Neural cell (in vitro differentiated cells): Measurements from ENCODE around the gene INPP5A. TPM values are rescaled to one million over a fixed set of nuclear protein-coding genes. Genes with fewer than 3 reads are reported as not detected.

Experiments used
- H2AFZ ChIP-seq: fragments of 200-600, 300-800 bp; sonication (generic), shearing (Covaris generic); 2 replicates; pipeline ENCODE4 v1.6.0; 2014; ENCODE audit warnings: low read depth, mild to moderate bottlenecking, antibody characterized with exemption, low read length, moderate library complexity
- H3F3A ChIP-seq: fragments of 200-600 bp; shearing (Covaris generic); 2 replicates; pipeline ENCODE4 v1.6.1; 2016; ENCODE audit warnings: mild to moderate bottlenecking, moderate library complexity, mixed read lengths, antibody characterized with exemption, low read length; ENCODE audit not compliant: insufficient read depth, poor library complexity, severe bottlenecking
- H3K27ac ChIP-seq: fragments of 200-600, 300-800 bp; sonication (generic), shearing (Covaris generic); 2 replicates; pipeline ENCODE4 v1.5.1; 2014; ENCODE audit warnings: mild to moderate bottlenecking, low read length, moderate library complexity
- H3K27me3 ChIP-seq: fragments of 300-800, 200-600 bp; sonication (generic), shearing (Covaris generic); 2 replicates; pipeline ENCODE4 v1.6.0; 2014; ENCODE audit warnings: mild to moderate bottlenecking, low read depth, low read length, moderate library complexity; ENCODE audit not compliant: insufficient read depth
- H3K36me3 ChIP-seq: fragments of 300-800, 200-600 bp; sonication (generic), shearing (Covaris generic); 2 replicates; pipeline ENCODE4 v1.5.1; 2014; ENCODE audit warnings: mild to moderate bottlenecking, antibody characterized with exemption, low read length, moderate library complexity; ENCODE audit not compliant: insufficient read depth
- H3K4me2 ChIP-seq: fragments of 300-800, 200-600 bp; sonication (generic), shearing (Covaris generic); 2 replicates; pipeline ENCODE4 v1.6.0; 2014; ENCODE audit warnings: mild to moderate bottlenecking, low read length
- H3K4me3 ChIP-seq: fragments of 300-800, 200-600 bp; sonication (generic), shearing (Covaris generic); 2 replicates; pipeline ENCODE4 v1.5.1; 2014; ENCODE audit warnings: mild to moderate bottlenecking, low read length, moderate library complexity
- H3K79me2 ChIP-seq: fragments of 200-600 bp; shearing (Covaris generic); replicated peaks from 2 replicates; pipeline ENCODE4 v1.6.0; 2014; ENCODE audit warnings: mild to moderate bottlenecking, low read length, moderate library complexity; ENCODE audit not compliant: insufficient read depth
- H3K9ac ChIP-seq: fragments of 300-800, 200-600 bp; sonication (generic), shearing (Covaris generic); 2 replicates; pipeline ENCODE4 v1.6.1; 2016; ENCODE audit warnings: mild to moderate bottlenecking, low read length, mixed read lengths
- H3K9me2 ChIP-seq: fragments of 200-600 bp; shearing (Covaris generic); 2 replicates; pipeline ENCODE4 v1.6.1; 2016; ENCODE audit warnings: mild to moderate bottlenecking, low read length, mixed read lengths; ENCODE audit not compliant: insufficient read depth
- H3K9me3 ChIP-seq: fragments of 200-600, 300-800 bp; sonication (generic), shearing (Covaris generic); 2 replicates; pipeline ENCODE4 v1.6.1; 2016; ENCODE audit warnings: mild to moderate bottlenecking, mixed run types, low read length, moderate library complexity, mixed read lengths
- H4K20me1 ChIP-seq: fragments of 200-600 bp; shearing (Covaris generic); 2 replicates; pipeline ENCODE4 v1.6.1; 2016; ENCODE audit warnings: mild to moderate bottlenecking, mixed run types; ENCODE audit not compliant: insufficient read depth
- CTCF ChIP-seq: fragments of 450-650 bp; IDR thresholded peaks from 2 replicates; pipeline ENCODE4 v1.5.1; 2014; ENCODE audit warnings: antibody characterized with exemption, mild to moderate bottlenecking, moderate library complexity; ENCODE audit not compliant: poor library complexity, severe bottlenecking
- EP300 ChIP-seq: fragments of 450-650 bp; conservative IDR thresholded peaks from 2 replicates; pipeline ENCODE4 v1.6.1; 2014; ENCODE audit warnings: antibody characterized with exemption, mild to moderate bottlenecking, moderate library complexity; ENCODE audit not compliant: poor library complexity, severe bottlenecking
- EZH2 ChIP-seq: fragments of 200-600, 300-800 bp; shearing (Covaris generic), sonication (generic); IDR thresholded peaks from 2 replicates; pipeline ENCODE4 v1.6.1; 2014; ENCODE audit warnings: antibody characterized with exemption, low read length, borderline replicate concordance, mild to moderate bottlenecking; ENCODE audit not compliant: insufficient read depth, poor library complexity, severe bottlenecking
- MXI1 ChIP-seq: fragments of 450-650 bp; conservative IDR thresholded peaks from 2 replicates; pipeline ENCODE4 v1.6.1; 2014; ENCODE audit warnings: antibody characterized with exemption, mild to moderate bottlenecking; ENCODE audit not compliant: poor library complexity, severe bottlenecking
- POLR2AphosphoS5 ChIP-seq: IDR thresholded peaks from 2 replicates; pipeline ENCODE4 v1.6.1; 2012
- RAD21 ChIP-seq: fragments of 450-650 bp; conservative IDR thresholded peaks from 2 replicates; pipeline ENCODE4 v1.6.1; 2014; ENCODE audit warnings: antibody characterized with exemption, mild to moderate bottlenecking, moderate library complexity
- SMC3 ChIP-seq: fragments of 450-650 bp; conservative IDR thresholded peaks from 2 replicates; pipeline ENCODE4 v1.6.1; 2014; ENCODE audit warnings: antibody characterized with exemption, mild to moderate bottlenecking, moderate library complexity; ENCODE audit not compliant: poor library complexity
- TAF1 ChIP-seq: IDR thresholded peaks from 2 replicates; pipeline ENCODE4 v1.6.1; 2012; ENCODE audit warnings: low read depth
- polyA plus RNA-seq: library from polyadenylated mRNA; depleted of rRNA; stranded (reverse); fragments of >200 nt; gene quantifications from 2 replicates; pipeline ENCODE4 v1.2.3, GENCODE V29; 2014
- TF ChIP-seq, protein P1 (sequence below): IDR thresholded peaks from 2 replicates; pipeline ENCODE4 v1.6.1; 2012; ENCODE audit warnings: borderline replicate concordance

INPP5A gene
- polyA plus RNA-seq, 1 donor from 2014 or later, result 48.8 TPM

DNA sequence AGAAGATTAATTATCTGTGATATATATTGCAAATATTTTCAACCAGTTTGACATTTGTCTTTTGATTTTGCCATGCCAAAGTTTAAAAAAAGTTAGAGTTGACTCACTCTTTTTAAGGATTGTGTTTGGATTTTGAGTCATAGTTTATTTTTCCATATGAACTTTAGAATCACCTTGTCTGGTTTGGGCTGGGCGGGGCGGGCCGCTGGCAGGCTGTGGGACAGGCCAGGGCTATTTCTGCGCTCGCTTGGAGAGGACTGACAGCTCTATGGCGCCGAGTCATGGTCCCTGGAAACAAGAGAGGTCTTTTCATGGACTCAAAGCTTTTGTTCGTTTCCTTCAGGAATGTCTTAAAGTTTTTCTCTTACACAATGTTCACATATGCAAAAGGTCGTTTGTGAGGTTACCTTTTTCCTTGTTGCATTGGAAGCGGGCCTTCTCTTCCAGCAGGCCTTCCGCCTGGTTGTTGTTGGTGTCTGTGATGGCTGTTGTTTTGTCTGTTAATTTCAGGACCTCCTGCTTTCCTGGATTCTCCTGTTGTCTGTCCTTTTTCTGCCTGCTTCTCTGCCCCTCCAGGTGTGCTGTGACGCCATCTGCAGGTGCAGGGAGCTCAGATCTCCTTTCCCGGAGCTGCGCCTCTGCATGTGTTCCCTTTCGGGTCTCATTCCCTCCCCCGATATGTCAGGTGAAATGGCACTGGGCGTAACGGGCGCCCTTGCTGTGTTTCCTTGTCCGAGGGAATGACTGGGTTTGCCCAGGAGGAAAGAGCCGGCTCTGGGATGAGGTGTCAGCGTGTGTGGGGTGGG is 53.8 kb downstream of the INPP5A start:
- no peak for TF ChIP-seq SMC3
- no peak for TF ChIP-seq MXI1
- Histone ChIP-seq H3K9me2 (no peaks in the 10 kb centered on the region), H3K4me3 (no peak overlapping the region), H3K9me3 (no peaks in the 10 kb centered on the region), H3F3A (no peaks in the 10 kb centered on the region), H3K79me2 (no peaks in the 10 kb centered on the region), H3K27me3 (no peaks in the 10 kb centered on the region), H4K20me1 (no peaks in the 10 kb centered on the region), H3K4me2 (no peak overlapping the region), H3K9ac (no peak overlapping the region), H3K36me3 (no peaks in the 10 kb centered on the region), H2AFZ (no peak overlapping the region), H3K27ac (no peak overlapping the region)

DNA sequence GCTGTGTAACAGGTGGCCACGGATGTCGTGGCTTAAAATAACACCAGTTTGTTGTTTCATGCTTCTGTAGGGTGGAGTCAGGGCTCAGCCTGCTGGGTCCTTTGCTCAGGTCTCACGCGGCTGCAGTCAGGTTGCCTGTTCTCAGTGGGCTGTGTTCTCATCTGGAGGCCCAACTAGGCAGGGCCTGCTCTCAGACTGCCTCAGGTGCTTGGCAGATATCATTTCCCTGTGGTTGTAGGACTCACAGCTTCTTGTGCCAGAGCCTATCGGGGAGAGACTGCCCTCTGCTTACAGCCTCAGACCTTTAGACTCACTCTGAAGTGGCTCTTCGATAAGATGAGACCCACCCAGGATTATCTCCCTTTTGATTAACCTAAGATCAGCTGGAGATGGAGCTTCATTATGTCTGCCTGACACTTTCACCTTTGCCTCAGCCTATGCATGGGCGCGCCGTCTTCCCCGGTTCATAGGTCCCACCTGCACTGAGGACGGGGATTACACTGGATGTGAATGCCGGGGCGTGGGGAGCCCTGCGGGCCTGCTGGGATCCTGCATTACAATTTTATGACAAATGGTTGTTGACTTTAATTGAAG is 55.3 kb downstream of the INPP5A start:
- H3K27me3 ChIP-seq, result no peaks in the 10 kb centered on the region
- no peaks in the 10 kb centered on the region for H3K79me2 ChIP-seq
- no peaks in the 10 kb centered on the region for H3K9me2 ChIP-seq
- H3K4me3 ChIP-seq, result no peak overlapping the region
- H3F3A ChIP-seq, result no peaks in the 10 kb centered on the region
- H3K9me3 ChIP-seq, result no peaks in the 10 kb centered on the region
- no peaks in the 10 kb centered on the region for H3K36me3 ChIP-seq
- H3K4me2 ChIP-seq, result no peak overlapping the region
- TF ChIP-seq EZH2, result no peak
- no peak for TF ChIP-seq SMC3
- TF ChIP-seq RAD21, result no peak
- TF ChIP-seq POLR2AphosphoS5, result no peak
- TF ChIP-seq TAF1, result no peak
- no peak for TF ChIP-seq EP300
- TF ChIP-seq, protein P1, sequence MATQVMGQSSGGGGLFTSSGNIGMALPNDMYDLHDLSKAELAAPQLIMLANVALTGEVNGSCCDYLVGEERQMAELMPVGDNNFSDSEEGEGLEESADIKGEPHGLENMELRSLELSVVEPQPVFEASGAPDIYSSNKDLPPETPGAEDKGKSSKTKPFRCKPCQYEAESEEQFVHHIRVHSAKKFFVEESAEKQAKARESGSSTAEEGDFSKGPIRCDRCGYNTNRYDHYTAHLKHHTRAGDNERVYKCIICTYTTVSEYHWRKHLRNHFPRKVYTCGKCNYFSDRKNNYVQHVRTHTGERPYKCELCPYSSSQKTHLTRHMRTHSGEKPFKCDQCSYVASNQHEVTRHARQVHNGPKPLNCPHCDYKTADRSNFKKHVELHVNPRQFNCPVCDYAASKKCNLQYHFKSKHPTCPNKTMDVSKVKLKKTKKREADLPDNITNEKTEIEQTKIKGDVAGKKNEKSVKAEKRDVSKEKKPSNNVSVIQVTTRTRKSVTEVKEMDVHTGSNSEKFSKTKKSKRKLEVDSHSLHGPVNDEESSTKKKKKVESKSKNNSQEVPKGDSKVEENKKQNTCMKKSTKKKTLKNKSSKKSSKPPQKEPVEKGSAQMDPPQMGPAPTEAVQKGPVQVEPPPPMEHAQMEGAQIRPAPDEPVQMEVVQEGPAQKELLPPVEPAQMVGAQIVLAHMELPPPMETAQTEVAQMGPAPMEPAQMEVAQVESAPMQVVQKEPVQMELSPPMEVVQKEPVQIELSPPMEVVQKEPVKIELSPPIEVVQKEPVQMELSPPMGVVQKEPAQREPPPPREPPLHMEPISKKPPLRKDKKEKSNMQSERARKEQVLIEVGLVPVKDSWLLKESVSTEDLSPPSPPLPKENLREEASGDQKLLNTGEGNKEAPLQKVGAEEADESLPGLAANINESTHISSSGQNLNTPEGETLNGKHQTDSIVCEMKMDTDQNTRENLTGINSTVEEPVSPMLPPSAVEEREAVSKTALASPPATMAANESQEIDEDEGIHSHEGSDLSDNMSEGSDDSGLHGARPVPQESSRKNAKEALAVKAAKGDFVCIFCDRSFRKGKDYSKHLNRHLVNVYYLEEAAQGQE, result no peak
- no peak for TF ChIP-seq CTCF
- no peak for TF ChIP-seq MXI1
- H3K27ac ChIP-seq, result no peak overlapping the region
- no peak overlapping the region for H2AFZ ChIP-seq
- no peak overlapping the region for H3K9ac ChIP-seq
- no peaks in the 10 kb centered on the region for H4K20me1 ChIP-seq
